ENCODE measurements around the gene C4orf50. TPM values are rescaled to one million over a fixed set of nuclear protein-coding genes. Genes with fewer than 3 reads are reported as not detected.

Gene C4orf50
- total and polyA plus RNA-seq, 2 donors (not counting 1 experiment from before 2014, with no cell fraction given), result 0.02 TPM; not detected in 1

- Histone ChIP-seq H3K4me2 (replicated peaks; ENCODE audit: low read depth, low read length, poor library complexity, severe bottlenecking) (no peak overlapping the region), H3K79me2 (ENCODE audit: control insufficient read depth, insufficient read depth, low read length) (no peaks in the 10 kb centered on the region), H3K4me3 (ENCODE audit: control extremely low read depth in 1 of 5, extremely low read depth in 1 of 5, insufficient read depth in 1 of 5, low read depth in 2 of 5, low read length in 4 of 5) (no peak overlapping the region), H3K27me3 (replicated peaks in 1 of 4; ENCODE audit: control extremely low read depth in 1 of 4, control insufficient read depth in 3 of 4, insufficient read depth in 4 of 4, low read length in 3 of 4) (peaks cover 0 to 6% (median 0%) of the 10 kb centered on the region in 4 experiments), H3K9ac (ENCODE audit: low read length) (no peak overlapping the region), H4K20me1 (ENCODE audit: control insufficient read depth, insufficient read depth, low read length, poor library complexity, severe bottlenecking) (no peaks in the 10 kb centered on the region), H3K27ac (ENCODE audit: low read length in 2 of 2) (no peak overlapping the region), H3K4me1 (ENCODE audit: control insufficient read depth in 2 of 2, insufficient read depth in 2 of 2, low read length in 2 of 2) (no peaks in the 10 kb centered on the region), H3K9me3 (ENCODE audit: control extremely low read depth in 1 of 3, control insufficient read depth in 2 of 3, insufficient read depth in 1 of 3, low read length in 2 of 3) (peaks cover 0 to 10% (median 0%) of the 10 kb centered on the region in 3 donors), H2AFZ (ENCODE audit: insufficient read depth, low read depth, low read length, poor library complexity, severe bottlenecking) (no peak overlapping the region), H3K36me3 (replicated peaks in 1 of 2; ENCODE audit: control extremely low read depth in 1 of 2, control insufficient read depth in 1 of 2, extremely low read depth in 1 of 2, insufficient read depth in 2 of 2, low read length in 1 of 2) (no peaks in the 10 kb centered on the region)
- no peak for TF ChIP-seq EZH2 (IDR thresholded peaks at IDR 0.05; ENCODE audit: borderline replicate concordance, insufficient read depth, low read depth, low read length, poor library complexity, severe bottlenecking)
- TF ChIP-seq, protein P1, sequence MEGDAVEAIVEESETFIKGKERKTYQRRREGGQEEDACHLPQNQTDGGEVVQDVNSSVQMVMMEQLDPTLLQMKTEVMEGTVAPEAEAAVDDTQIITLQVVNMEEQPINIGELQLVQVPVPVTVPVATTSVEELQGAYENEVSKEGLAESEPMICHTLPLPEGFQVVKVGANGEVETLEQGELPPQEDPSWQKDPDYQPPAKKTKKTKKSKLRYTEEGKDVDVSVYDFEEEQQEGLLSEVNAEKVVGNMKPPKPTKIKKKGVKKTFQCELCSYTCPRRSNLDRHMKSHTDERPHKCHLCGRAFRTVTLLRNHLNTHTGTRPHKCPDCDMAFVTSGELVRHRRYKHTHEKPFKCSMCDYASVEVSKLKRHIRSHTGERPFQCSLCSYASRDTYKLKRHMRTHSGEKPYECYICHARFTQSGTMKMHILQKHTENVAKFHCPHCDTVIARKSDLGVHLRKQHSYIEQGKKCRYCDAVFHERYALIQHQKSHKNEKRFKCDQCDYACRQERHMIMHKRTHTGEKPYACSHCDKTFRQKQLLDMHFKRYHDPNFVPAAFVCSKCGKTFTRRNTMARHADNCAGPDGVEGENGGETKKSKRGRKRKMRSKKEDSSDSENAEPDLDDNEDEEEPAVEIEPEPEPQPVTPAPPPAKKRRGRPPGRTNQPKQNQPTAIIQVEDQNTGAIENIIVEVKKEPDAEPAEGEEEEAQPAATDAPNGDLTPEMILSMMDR (IDR thresholded peaks at IDR 0.05), result no peak
- Mint-ChIP-seq H3K4me3 (no peak overlapping the region), H3K27ac (no peak overlapping the region), H3K9me3 (ENCODE audit: insufficient read depth) (no peaks in the 10 kb centered on the region), H3K4me1 (no peaks in the 10 kb centered on the region), H3K27me3 (peaks cover 10% of the 10 kb centered on the region)
- ATAC-seq (ENCODE audit: low read depth) (no peak), DNase-seq (no peak)
- intact Hi-C loops (cut with micrococcal nuclease), result no loop called here
- 88% methylated on average over 8 of the region's 8 CpGs for whole genome bisulfite sequencing (ENCODE audit: insufficient coverage)
- POLR2A ChIA-PET, result no interaction called here
- CTCF ChIA-PET, result no interaction called here
Measured at GRCh38 chr4:6020613-6021012, 2.4 kb upstream of the C4orf50 start.

- Mint-ChIP-seq H3K4me1 (no peaks in the 10 kb centered on the region), H3K27me3 (peaks cover 10% of the 10 kb centered on the region), H3K9me3 (ENCODE audit: insufficient read depth) (no peaks in the 10 kb centered on the region), H3K4me3 (no peak overlapping the region), H3K27ac (no peak overlapping the region)
- H2AFZ ChIP-seq (ENCODE audit: insufficient read depth, low read depth, low read length, poor library complexity, severe bottlenecking), result no peak overlapping the region
- no peaks in the 10 kb centered on the region for H3K4me1 ChIP-seq (ENCODE audit: control insufficient read depth in 2 of 2, insufficient read depth in 2 of 2, low read length in 2 of 2)
- POLR2A ChIA-PET, result no interaction called here
- intact Hi-C loops (cut with micrococcal nuclease), result no loop called here
- no peak overlapping the region for H3K4me3 ChIP-seq (ENCODE audit: control extremely low read depth in 1 of 5, extremely low read depth in 1 of 5, insufficient read depth in 1 of 5, low read depth in 2 of 5, low read length in 4 of 5)
- no peaks in the 10 kb centered on the region for H3K79me2 ChIP-seq (ENCODE audit: control insufficient read depth, insufficient read depth, low read length)
- H3K27me3 ChIP-seq (replicated peaks in 1 of 4; ENCODE audit: control extremely low read depth in 1 of 4, control insufficient read depth in 3 of 4, insufficient read depth in 4 of 4, low read length in 3 of 4), result peaks cover 0 to 6% (median 0%) of the 10 kb centered on the region in 4 experiments
- no peaks in the 10 kb centered on the region for H4K20me1 ChIP-seq (ENCODE audit: control insufficient read depth, insufficient read depth, low read length, poor library complexity, severe bottlenecking)
- no peak overlapping the region for H3K27ac ChIP-seq (ENCODE audit: low read length in 2 of 2)
- peaks cover 0 to 10% (median 0%) of the 10 kb centered on the region in 3 donors for H3K9me3 ChIP-seq (ENCODE audit: control extremely low read depth in 1 of 3, control insufficient read depth in 2 of 3, insufficient read depth in 1 of 3, low read length in 2 of 3)
- H3K36me3 ChIP-seq (replicated peaks in 1 of 2; ENCODE audit: control extremely low read depth in 1 of 2, control insufficient read depth in 1 of 2, extremely low read depth in 1 of 2, insufficient read depth in 2 of 2, low read length in 1 of 2), result no peaks in the 10 kb centered on the region
- 43% methylated on average over 15 of the region's 22 CpGs for WGBS (ENCODE audit: insufficient coverage)
- CTCF ChIA-PET, result interaction anchor here (0.5 to 1.0 kb wide), 2 partner anchors 12 to 237 kb away, joined by 3 read pairs; no protein-coding TSS in a partner anchor
- no peak overlapping the region for H3K4me2 ChIP-seq (replicated peaks; ENCODE audit: low read depth, low read length, poor library complexity, severe bottlenecking)
- peak; percentile 22 for DNase-seq
- no peak for ATAC-seq (ENCODE audit: low read depth)
- no peak overlapping the region for H3K9ac ChIP-seq (ENCODE audit: low read length)
- no peak for TF ChIP-seq EZH2 (IDR thresholded peaks at IDR 0.05; ENCODE audit: borderline replicate concordance, insufficient read depth, low read depth, low read length, poor library complexity, severe bottlenecking)
- TF ChIP-seq, protein P1 (IDR thresholded peaks at IDR 0.05), result peak; percentile 72
Measured at GRCh38 chr4:6019316-6020263, 1.4 kb upstream of the C4orf50 start.
